Esophagus squamous epithelium (tissue), 4 donors: Measurements from ENCODE around the gene TNP1.

Source experiments
- POLR2A ChIP-seq, 4 donors: fragments of 450-650 bp; IDR thresholded peaks; one replicate each; pipeline ENCODE4 v1.6.1; 2017; ENCODE audit warnings: antibody characterized with exemption in 4 of 4, mild to moderate bottlenecking in 4 of 4, moderate library complexity in 3 of 4
- TF ChIP-seq, protein P1 (sequence below), 6 experiments: fragments of 450-650 bp in 4 of 6; fragments of 200-600 bp in 2 of 6; sonication (generic) in 2 of 6; IDR thresholded peaks; one replicate each; pipeline ENCODE4 v1.5.1; 2016 to 2019; ENCODE audit warnings: antibody characterized with exemption in 6 of 6, mild to moderate bottlenecking in 4 of 6, moderate library complexity in 4 of 6

DNA sequence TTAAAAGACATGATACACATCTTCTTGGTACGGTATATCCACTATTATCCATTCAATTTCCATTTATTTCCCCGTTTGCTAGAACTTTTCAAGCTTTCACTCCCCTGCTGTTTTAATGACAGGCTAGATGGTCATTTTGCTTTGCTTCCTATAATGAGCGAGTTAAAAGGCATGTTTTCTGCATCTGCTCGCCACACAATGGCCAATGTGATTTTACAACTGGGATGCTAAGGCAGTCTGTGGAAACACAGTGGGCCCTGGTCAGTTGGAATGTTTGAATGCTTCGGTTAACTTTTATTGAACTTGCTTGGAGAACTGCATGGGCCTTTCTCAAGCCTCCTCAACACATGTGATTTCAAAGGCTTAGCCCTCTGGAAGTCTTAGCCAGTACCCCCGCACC, 48.4 kb upstream of the TNP1 start:
- TF ChIP-seq, protein P1, sequence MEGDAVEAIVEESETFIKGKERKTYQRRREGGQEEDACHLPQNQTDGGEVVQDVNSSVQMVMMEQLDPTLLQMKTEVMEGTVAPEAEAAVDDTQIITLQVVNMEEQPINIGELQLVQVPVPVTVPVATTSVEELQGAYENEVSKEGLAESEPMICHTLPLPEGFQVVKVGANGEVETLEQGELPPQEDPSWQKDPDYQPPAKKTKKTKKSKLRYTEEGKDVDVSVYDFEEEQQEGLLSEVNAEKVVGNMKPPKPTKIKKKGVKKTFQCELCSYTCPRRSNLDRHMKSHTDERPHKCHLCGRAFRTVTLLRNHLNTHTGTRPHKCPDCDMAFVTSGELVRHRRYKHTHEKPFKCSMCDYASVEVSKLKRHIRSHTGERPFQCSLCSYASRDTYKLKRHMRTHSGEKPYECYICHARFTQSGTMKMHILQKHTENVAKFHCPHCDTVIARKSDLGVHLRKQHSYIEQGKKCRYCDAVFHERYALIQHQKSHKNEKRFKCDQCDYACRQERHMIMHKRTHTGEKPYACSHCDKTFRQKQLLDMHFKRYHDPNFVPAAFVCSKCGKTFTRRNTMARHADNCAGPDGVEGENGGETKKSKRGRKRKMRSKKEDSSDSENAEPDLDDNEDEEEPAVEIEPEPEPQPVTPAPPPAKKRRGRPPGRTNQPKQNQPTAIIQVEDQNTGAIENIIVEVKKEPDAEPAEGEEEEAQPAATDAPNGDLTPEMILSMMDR (IDR thresholded peaks at IDR 0.05): no peak
- TF ChIP-seq POLR2A (IDR thresholded peaks at IDR 0.05): no peak
